ENCODE measurements around the gene ACRBP. TPM values are rescaled to one million over a fixed set of nuclear protein-coding genes. Genes with fewer than 3 reads are reported as not detected.

Gene ACRBP
- total RNA-seq (ENCODE audit: insufficient read depth, low replicate concordance) = 2.9 TPM

GRCh38 chr12:6647083-6647604, at the start of gene ACRBP:
TSS of gene ACRBP (minus strand) at chr12:6647432. CDS start at chr12:6647366, 66 bp downstream.
- peak; percentile 65 for DNase-seq (ENCODE audit: low spot score)

DNA sequence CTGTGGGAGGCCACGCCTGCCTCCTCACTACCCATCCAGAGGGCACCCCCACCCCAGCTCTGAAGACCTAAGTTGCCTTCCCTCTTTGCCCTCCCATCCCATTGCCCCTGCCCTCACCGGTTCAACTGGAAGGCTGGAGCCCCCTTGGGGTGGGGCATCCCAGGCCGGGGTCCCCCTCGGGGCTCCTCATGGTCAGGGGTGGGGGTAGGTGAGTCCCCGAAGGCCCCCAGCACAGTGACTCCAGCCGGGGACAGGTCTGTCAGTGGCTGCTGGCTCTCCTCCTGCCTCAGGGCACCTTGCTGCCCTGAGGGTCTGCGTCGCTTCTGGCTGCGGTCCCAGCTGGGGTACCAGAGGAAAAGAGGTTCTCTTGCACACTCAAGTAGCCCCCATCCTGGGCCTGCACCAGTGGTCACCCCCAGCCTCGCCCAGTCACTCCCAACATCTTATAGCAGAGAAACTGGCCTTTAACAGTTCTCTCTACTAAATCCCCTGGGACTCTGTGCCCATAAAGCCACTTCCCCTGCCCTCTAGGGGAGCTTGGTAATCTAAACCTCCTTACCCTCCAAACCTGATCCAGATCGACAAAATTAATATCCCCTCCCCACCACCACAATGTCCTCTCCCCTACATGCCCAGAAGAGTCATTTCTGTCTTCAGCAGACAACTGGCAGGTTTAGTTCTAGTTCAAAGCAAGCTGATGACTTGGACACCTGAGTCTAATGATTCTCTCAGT, 48.2 kb upstream of the ACRBP start:
- DNase-seq (ENCODE audit: low spot score) = no peak

DNA sequence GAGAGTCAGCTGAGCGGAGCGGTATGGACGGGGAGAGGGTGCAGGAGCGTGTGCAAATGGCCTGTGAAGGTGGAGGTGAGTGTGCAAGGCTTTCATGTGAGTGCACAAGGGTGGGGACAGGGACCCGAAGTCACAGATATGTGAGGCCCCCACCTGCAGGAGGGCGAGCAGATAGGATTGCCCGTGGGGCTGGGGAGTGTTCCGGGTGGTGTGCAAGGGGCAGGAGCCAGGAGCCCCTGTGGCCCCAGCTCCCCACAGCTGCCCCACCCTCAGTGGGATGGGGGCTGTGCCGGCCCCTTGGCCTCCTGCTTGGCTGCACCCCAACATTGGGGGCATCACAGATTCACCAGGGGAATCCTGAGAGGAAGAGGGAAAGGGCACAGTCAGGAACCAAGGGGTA, 47.5 kb upstream of the ACRBP start:
- no peak for DNase-seq (ENCODE audit: low spot score)

GRCh38 chr12:6693832-6694355, 46.7 kb upstream of the ACRBP start:
- DNase-seq (ENCODE audit: low spot score) = no peak

- no peak for DNase-seq (ENCODE audit: low spot score)
These were observed 45.7 kb upstream of the ACRBP start for GRCh38 chr12:6692888-6693287.

DNA sequence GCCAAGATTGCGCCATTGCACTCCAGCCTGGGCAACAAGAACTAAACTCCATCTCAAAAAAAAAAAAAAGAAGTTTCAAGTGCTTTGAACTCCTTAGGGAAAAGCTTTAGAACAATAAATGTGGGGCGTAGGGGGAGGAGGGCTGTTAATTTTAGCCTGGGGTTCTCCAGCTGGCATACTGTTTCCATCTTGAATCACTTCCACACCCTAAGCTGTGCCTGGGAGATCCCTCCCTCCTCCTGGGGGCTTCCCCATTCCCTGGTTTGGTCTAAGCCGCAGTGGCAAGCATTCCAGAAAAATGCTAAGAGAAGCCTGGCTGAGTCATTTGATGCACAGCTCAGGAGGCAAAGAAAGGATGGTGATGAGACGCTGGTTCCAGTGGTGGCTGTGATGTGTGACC, 44.2 kb upstream of the ACRBP start:
- no peak for DNase-seq (ENCODE audit: low spot score)

DNA sequence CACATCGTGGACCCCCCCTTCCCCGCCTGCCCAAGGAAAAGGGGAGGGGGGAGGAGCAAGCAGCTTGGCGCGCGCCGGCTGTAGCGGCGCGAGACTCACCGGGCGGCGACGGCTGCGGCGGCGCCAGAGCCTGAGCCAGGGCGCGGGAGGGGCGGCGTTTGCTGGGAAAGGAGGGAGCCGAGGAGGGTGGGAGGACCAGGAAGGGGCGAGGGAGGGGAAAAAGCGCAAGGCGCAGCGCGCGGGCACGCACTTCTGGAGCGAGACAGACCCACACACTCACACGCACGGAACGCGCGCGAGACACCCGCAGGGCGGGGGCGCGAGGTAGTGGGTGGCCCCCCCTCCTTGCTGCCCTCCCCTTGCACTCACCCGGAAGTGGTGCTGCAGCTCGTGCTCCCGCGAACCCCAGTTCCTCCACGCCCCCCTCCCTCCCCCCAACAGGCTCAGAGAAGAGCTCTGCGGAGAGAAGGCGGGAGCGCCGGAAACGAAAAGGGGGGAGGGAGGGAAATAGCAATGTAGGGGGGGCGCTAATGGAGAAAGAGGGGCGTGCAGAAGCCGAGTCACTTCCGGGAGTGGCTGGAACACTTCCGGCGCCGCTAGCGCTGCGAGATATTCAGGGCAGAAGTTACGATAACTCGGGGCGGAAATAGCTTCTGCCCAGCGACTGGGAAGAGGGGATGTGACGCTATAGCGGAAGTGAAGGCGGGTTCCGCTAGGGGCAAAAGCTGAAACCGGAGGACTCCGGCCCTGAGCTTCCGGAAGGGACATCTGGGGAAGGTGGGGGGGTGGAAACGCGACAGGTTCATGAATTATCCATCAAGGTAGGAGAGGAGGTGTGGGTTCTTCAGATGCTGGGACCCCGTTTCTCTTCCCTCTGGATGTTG, 42.0 kb upstream of the ACRBP start, which contains the start of gene ZNF384:
Gene ZNF384 (minus strand): TSS at position 377 of the 884 bp plus-strand sequence. CDS start 9,855 bp downstream, outside the sequence.
- peak; percentile 100 for DNase-seq (ENCODE audit: low spot score)

DNA sequence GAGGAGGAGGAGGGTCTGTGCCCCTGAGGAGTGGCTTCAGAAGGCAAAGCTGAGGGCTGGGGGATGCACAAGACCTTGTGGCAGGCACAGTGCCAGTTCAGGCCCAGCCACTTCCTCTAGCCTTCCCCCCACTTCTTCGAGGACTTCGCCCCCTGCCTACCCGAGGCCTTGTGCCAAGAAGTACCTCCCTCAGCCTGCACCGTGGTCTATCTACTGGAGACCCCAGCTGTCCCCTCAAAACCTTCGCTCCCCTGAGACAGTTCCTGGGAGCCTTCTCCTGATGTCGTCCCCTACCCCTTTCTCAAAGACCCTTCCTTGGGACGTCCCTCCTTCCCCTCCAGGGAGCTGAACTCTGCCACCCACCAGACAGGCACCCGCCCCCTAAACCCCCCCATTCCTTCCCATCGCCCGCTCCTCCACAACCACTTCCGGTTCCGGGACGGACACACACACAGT, 41.3 kb upstream of the ACRBP start:
- DNase-seq (ENCODE audit: low spot score) = no peak

DNA sequence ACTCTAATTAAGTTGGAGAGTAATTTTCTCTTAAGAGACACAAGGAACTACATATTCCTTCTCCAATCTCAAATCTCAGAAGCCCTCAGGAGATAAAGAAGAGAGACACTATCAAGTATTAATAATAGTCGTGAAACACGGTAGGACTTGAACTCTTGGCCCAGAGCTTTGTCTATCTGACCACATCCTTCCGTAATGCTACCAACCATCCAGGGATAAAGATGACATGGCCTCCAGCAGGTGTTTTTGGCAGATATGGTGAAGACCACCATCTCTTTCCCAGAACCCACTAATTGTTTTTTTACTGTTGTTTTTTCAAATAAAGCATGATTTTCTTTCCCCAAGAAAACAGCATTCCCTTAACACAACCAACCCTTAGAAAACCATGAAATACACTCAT, 38.6 kb upstream of the ACRBP start:
- no peak for DNase-seq (ENCODE audit: low spot score)

DNA sequence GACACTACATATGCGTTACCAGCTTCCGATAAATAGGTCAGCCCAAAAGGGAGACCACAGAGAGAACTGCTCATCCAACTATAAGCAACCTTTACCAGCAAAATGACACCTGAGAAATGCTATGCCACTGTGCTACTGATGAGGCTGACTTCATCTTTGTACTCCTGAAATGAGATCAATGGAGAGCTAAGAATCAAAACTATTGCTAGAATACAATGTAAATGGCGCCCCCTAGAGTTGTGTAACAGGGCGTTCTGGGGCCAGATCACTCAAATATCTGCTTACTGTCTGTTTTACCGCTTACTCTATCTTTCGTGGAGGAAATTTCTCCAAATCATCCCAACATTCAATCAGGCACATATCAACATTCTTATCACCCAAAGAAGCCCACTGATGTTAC, 37.4 kb upstream of the ACRBP start:
- no peak for DNase-seq (ENCODE audit: low spot score)

DNA sequence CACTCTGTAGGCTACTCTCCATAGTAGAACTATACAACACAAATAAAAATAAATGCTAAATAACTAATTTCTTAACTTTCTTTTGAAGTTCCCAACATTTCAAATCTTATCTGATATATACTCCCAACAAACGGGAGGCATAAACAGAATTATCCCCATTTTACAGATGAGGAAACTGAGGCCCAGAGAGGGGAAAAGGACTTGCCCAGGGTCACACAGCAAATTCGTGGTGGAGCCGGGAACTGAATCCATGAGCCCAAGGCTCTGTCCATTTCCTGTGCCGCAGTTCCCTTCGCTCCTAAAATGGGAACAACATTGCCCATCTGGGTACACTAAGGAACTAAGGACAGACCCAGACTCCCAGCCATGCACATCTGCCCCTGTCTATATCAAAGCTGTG, 29.7 kb upstream of the ACRBP start:
- no peak for DNase-seq (ENCODE audit: low spot score)

- DNase-seq (ENCODE audit: low spot score) = no peak
These were observed 24.9 kb upstream of the ACRBP start for GRCh38 chr12:6672143-6672542.

- DNase-seq (ENCODE audit: low spot score) = no peak
These were observed 20.5 kb upstream of the ACRBP start for GRCh38 chr12:6667559-6668210.

- DNase-seq (ENCODE audit: low spot score) = no peak
These were observed 19.0 kb upstream of the ACRBP start for GRCh38 chr12:6666211-6666610.

DNA sequence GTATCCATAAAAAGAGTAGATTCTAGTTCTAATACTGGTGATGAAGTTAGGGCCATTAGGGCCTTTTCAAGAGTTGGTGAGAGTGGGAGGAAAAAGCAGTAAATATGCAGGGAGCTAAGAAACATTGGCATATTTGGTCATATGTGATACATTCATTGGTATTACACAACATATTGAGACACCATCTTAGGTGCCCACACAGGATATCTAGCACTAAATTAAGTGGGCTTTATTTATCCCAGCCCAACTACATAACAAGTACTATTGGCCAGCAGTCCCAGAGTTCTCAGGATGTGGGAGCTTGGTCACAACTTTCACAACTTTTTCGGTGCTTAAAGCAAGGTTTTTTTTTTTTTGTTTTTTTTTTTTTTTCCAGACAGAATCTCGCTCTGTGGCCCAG, 17.7 kb upstream of the ACRBP start:
- no peak for DNase-seq (ENCODE audit: low spot score)

DNA sequence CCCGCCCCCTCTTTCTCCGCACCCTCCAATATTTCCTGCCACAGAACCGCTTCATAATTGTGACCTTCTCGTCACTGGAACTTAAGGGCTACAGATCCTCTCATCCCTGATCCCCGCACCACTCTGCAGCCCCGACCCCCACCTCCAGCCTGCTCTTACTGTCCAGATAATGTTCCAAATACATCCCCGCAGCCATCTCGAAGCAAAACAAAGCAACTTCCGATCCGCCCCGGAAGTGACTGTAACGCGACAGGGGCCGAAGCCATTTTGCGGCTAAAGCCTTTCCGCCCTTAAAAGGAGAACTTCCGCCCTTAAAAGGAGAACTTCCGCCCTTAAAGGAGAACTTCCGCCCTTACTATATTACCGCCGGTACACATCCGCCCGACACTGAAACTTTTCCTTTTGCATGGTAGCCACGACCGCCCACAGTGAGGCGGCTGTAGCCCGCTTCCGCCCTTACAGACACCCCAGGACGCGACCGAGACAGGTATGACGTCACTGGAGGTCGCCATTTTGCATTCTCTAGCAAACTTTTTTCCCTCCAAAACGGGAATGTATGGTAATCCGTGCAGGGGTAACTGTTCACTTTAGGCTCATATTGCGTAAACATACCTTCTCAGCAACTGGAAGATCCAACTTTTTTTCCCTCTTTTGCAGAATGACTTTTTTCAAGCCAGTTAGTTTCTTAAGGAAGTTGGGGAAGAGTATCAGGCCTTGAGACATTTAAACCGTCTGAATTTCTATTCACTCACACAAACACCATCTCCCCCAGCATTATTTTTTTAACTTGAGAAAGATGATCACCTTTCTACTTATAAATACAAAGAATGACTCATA, 15.9 kb upstream of the ACRBP start, which contains the start of gene ING4:
Gene ING4 (minus strand): TSS at position 214 of the 837 bp plus-strand sequence. CDS start 18 bp downstream, at position 196.
- DNase-seq (ENCODE audit: low spot score) = peak; percentile 100

- DNase-seq (ENCODE audit: low spot score) = no peak
These were observed 15.3 kb upstream of the ACRBP start for GRCh38 chr12:6662602-6662905.

DNA sequence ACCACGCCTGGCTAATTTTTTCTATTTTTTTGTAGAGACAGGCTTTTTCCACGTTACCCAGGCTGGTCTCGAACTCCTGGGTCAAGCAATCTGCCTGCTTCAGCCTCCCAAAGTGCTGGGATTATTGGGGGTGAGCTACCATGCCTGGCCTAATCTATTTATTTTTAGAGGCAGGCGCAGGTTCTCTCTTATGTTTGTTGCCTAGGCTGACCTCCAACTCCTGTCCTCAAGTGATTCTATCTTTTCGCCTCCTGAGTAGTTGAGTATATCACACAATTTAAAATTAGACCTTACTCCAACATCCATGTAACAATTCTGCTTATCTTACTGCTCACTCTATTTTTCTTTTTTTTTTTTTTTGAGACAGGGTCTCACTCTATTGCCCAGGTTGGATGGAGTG, 6.8 kb upstream of the ACRBP start:
- no peak for DNase-seq (ENCODE audit: low spot score)

DNA sequence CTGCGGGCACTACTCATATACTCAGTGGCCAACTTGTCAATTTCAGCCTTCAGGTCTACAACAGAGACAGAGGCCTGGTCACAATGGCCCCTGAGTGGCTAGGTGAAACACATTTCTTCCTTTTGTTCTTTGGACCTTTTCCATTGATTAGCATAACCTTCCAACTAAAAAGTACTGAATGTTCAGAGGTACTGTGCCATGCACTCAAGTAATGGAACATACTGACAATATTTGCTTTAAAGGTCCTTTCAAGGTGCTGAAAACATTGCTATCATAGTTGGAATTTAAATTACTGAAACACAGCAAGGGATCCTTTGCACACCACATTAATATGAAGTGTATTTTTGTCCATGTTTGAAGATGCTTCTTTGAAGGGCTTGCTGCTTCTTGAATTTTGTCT, 6.1 kb upstream of the ACRBP start:
- no peak for DNase-seq (ENCODE audit: low spot score)

DNA sequence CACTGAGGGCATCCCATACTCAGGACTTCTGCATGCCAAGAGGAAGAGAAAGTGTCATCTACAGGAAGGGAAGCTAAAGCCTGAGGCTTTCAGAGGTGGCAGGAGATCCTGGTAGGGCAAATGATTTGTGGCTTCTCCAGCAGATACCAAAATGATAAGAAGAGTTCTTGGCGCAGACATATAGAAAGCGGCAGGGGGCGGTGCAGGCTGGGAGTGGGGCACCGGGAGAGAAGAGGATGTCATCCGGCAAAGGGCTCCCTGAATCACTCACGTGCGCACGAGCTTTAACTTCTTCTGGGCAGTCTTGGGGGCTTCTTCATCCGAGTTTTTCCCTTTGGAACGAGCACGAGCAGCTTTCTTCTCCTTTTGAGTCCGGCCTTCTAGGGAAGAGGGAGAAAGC, 5.2 kb upstream of the ACRBP start:
- DNase-seq (ENCODE audit: low spot score) = no peak

DNA sequence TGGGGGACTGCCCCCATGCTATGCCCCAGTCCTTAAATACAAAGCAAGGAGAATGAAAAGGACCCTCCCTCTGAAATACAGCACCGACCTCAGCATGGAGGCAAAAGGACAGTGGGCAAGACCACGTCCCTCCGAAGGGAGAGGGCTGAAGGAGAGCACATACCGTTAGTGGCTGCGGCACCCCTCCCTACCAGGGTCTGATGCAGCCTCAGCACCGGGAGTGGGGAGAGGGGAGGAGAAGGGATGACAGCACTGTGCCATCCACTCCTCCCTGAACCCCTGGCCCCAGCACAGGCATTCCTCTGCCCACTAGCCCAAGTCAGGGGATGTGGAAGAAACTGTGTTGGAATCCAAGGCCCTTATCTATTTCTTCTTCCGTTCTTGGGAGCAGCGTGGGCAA, 3.6 kb upstream of the ACRBP start:
- no peak for DNase-seq (ENCODE audit: low spot score)
